ENCODE measurements around the gene RAB40A.

Gene RAB40A, protein sequence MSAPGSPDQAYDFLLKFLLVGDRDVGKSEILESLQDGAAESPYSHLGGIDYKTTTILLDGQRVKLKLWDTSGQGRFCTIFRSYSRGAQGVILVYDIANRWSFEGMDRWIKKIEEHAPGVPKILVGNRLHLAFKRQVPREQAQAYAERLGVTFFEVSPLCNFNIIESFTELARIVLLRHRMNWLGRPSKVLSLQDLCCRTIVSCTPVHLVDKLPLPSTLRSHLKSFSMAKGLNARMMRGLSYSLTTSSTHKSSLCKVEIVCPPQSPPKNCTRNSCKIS

DNA sequence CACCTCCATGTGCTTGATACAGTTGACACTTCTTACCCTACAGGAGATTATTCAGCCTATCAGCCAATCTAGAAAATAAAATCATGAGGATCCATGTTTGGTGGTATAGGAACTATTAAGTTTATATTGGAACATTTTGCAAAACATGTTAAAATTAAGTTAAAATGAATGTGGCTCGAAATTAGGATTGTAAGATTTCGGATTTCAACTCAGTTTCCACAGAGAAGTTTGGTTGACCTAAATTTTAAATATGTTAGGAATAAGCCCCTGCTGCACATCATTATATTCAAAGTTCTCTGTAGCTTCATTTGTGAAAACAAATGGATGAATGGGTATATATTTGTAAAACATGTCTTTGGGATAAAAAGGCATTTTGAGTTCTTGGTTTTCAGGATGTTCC is at the start of gene RAB40A:
TSS of gene RAB40A (minus strand) at position 101 of the 400 bp plus-strand sequence. CDS start 18,733 bp downstream, outside the sequence.
- no peak for DNase-seq

DNA sequence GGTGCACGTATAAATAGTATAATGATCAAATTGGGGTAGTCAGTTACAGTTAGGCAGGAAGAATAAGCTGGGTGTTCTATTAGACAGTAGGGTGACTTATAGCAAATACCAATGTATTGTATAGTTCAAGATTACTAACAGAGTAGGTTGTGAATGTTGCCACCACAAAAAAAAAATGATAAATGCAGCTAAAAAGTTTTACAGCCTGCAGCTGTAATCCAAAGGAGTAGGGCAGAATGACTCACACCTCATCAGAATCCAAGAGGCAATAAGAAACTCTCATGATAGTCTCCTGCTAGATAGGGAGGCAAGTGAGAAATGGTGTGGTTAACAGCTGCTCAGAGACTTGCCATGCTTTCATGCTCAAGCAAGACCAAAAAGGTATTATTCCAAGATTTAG is 46.5 kb upstream of the RAB40A start:
- DNase-seq: no peak

DNA sequence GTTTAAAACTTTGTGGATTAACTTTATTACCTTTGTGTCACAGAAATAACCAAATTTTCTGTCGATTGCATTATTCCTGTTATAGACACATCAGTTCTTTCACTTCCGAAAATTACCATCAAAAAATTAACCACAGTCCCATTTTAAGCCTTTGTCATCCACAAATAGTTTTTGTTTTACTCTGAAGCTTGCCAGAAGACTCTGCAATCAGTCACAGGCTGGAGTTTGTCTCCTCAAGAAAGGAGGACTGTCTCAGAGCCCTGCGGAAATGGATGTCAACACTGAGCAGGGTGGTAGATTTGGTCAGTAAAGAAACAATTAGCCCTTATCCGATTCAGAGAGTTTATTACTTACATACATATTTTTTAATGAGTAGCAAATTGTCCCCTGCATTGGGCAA is 45.9 kb upstream of the RAB40A start:
- no peak for DNase-seq

DNA sequence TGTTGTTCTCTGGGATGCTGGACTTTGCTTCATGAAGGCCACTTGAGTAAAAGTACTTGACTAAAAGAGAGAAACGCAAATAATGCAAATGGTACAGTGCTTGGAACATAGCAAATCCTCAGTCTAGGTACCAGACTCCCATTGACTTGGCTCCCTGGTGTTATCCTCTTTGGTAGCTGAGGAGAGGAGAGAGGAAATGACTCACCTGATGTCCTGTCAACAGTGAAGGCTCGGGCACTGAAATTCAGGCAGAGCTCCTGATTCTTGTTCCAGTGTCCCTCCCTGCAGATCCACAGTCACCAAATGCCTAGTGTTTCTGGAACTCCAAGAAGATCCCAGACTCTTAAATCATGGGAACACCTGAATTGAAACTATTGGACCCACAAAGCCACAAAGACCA is 43.5 kb upstream of the RAB40A start:
- no peak for DNase-seq

DNA sequence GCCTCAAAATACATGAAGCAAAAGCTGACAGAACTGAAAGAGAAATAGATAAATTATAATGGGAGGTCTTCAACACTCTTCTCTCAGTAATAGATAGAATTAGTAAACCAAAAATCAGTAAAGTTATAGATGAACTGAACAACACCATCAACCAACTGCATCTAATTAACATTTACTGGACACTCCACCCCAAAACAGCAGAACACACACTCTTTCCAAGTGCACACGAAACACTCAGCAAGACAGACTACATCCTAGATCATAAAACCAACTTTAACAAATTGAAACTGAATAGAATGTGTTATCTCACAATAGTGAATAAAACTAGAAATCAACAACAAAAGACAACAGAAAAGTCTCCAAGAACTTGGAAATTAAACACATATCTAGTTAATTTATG is 41.0 kb upstream of the RAB40A start:
- DNase-seq: no peak

DNA sequence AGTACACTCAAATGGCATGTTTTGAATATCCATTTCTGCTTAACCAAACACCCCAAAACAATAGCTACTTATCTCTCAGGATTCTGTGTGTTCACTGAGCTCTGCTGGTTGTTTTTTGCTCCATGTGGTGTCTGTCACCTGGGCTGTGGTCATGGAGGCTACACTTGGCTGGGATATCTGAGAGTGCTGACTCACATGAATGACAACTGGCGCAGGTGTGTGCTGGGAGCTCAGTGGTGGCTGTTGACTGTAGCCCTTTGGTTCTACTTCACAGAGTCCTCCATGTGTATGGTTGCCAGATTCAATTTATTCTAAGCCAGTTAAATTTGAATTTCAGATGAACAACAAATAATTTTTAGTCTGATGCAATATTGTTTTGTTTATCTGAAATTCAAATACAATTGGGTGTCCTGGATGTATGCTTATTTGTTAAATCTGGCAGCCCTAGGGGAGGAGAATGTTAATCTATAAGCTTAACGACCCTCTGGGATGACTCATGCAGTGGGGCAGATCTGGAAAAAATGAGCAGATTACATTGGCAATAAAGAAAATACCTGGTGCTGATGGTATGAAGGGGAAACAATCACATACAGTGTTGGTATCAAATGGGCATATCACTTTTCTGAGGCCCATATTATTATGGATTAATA is 37.8 kb upstream of the RAB40A start:
- no peak for DNase-seq

DNA sequence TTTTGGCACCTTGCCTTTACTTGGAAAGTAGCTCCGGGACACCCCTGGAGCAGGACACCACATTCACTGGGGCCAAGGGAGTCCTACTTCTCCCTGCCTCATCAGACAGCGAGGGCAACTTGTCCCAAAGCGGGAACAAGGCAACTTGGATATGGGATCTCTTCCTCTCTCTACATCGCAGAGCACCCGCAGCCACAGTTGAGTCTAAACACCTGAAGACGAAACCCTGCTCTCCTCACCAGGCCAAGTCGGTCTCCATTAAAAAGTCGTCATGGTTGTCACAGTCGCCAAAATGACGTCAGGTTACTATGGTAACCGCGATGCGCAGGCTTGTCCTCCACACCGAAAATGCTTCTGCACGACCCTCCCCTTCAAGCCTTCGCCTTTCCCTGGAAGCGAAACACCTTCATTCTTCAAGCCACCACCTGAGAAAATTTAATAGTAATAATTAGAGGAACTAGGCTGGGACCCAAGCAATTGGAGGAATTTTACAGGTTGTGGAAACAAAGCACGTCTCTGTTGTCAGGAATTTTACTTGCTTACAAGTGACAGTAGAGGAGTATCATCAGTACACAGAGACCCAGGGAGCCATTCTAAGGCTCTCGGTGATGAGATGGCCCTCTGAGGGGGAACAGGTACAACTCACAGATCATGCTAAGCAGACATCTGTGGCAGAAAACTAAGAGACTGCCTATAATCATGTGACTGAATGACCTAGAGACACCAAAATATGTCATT is 35.6 kb upstream of the RAB40A start:
- DNase-seq: no peak

DNA sequence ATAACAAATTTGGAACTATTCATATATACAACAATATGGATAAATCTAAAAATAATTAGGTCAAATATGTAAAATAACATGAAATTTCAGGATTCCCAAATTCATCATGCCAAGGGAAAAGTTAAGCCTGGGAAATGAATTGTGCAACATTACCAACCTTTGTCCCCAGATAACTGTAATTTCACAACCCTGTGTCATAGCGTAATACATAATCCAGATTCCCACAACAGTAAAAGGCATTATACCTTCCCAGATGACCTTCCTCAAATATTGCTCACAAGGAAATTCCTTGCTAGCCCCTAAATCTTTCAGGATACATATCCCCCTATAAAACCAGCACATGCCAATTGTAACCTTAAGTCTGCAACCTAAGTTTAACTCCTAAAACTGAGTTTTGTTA is 32.9 kb upstream of the RAB40A start:
- no peak for DNase-seq

DNA sequence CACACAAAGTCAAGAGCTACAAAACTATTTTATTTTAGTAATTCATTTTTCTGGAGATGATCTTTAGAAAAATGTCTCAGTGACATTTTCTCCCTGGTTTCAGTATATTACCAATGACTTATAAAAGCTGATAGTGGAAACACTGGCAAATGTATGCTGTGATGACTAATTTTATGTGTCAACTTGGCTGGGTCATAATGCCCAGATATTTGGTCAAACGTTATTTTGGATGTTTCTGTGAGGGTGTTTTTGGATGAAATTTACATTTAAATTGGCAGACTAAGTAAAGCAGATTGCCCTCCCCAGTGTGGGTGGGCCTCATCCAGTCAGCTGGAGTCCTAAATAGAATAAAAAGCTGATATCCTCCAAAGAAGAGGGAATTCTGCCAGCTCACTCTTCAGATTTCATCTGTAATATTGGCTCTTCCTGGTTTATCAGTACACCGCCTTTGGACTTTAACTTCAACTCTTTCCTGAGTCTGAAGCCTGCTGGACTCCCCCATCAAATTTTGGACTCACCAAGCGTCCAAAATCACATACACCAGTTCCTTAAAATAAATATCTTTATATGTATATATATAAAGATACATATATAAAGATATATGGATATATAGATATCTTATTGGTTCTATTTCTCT is 31.2 kb upstream of the RAB40A start:
- DNase-seq: no peak

DNA sequence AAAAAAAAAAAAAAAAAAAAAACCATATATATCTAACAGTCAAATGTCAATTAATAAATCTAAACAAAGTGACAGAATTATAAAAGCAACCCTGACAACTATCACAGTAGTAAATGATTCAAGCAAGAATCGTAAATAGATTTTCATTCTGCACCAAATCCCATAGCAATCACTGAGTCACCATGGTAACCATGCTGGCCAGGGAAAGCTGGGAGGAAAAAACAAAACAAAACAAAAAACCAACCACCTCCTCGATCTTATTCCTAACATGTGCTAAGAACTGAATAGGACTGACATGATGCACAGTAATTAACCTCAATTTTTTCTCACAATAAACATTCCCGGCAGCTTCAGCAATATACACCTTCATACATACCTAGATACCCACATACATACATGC is 30.6 kb upstream of the RAB40A start:
- DNase-seq: no peak

DNA sequence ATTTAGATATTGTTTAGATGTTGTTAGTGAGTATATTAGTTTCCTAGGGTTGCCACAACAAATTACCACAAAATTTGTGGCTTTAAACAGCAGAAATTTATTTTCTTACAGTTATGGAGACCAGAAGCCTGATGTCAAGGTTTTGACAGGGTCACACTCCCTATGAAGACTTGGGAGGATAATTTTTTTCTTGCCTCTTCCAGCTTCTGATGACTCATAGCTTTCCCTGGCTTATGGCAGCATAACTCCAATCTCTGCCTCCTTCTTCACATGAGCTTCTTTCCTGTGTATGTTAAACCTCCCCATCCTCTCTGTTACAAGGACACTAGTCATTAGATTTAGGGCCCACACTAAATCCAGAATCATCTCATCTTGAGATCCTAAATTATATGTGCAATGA is 20.9 kb upstream of the RAB40A start:
- no peak for DNase-seq

DNA sequence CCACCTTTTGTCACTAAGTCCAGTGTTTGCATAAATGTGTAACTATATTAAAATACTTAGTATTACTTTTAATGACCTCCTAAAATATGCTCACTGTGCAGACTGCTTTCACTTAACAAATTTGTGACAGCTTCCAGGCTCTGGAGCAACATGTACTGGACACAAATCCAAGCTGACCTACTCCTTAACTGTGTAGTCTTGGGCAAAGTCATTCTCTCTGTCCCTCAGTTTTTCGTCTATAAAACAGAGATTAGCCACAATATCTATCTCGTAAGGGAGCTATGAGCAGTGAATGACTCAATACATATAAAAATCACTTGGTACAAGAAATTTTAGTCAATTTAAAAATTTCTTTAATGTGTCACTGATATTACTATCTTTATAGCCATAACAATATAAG is 20.4 kb upstream of the RAB40A start:
- DNase-seq: no peak

DNA sequence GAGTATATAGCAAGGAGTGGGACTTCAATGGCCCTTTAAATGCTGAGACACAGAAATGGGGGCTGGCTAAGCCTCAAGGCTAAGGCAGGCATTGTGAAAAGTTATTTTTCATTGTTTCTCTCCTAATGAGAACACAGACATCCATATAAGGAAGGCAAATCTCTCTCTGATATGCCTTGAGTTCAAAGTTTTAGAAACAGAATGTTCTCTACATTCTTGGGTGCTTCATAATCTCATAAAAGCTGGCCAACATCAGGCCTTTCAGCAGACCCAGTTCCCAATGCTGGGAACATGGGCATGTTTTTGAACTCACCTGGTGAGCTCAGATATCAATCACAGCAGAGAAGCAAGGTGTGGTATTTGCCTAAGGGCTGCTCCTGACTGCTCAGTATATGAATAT is 19.4 kb upstream of the RAB40A start:
- DNase-seq: no peak

DNA sequence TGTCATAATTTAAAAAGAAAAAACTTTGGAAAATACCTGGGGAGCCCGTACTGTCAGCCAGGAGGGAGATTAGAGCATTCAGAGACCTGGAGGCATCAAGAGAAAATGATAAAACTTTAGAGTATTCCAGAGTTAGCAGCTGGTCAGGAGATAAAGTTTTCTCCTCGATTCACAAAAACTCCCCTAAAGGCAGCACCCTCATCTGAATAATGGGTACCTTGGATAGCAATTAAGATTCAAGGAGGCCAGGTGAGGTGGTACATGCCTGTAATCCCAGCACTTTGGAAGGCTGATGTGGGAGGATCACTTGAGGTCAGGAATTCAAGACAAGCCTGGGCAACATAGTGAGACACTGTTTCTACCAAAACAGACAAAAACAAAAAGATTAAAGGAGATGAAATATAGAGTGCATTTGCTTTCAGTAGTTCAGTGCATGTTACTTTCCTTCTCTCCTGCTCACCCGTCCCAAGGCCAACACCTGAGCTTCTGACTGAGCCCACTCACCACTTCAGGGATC is 18.6 kb upstream of the RAB40A start:
- no peak for DNase-seq

DNA sequence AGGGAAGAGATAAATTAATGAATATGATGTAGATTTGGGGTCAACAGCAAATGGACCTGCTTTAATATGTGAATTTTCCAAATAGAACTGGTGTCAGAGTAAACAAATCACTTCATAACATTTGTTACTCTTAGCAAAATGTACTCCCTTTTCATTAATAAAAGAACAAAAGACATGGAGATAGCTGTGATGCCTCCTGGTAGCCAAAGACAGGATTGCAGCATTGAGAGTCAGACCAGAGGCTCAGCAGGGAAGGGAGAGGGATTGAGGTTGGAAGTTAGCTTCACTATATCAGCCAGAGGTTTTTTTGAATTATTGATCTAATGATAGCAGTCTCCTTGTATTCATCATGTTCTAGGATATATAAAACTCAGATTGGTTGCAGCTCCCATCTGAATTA is 17.4 kb upstream of the RAB40A start:
- DNase-seq: no peak

DNA sequence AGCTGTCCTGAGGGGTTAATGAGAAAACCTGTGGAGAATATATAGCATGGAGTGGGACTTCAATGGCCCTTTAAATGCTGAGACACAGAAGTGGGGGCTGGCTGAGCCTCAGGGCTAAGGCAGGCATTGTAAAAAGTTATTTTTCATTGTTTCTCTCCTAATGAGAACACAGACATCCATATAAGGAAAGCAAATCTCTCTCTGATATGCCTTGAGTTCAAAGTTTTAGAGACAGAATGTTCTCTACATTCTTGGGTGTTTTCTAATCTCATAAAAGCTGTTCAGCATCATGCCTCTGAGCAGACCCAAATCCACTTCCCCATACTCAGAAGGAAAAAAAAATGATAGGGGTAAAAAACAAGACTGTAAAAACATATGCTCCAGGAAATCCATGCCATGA is 16.8 kb upstream of the RAB40A start:
- no peak for DNase-seq

DNA sequence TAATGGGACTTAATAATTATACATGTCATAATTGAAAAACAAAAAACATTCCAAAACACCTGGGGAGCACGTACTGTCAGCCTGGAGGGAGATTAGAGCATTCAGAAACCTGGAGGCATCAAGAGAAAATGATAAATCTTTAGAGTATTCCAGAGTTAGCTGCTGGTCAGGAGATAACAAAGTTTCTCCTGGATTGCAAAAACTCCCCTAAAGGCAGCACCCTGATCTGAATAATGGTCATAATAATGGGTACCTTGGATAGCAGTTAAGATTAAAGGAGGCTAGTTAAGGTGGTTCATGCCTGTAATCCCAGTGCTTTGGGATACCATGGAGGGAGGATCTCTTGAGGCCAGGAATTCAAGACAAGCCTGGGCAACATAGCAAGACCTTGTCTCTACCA is 15.9 kb upstream of the RAB40A start:
- no peak for DNase-seq

DNA sequence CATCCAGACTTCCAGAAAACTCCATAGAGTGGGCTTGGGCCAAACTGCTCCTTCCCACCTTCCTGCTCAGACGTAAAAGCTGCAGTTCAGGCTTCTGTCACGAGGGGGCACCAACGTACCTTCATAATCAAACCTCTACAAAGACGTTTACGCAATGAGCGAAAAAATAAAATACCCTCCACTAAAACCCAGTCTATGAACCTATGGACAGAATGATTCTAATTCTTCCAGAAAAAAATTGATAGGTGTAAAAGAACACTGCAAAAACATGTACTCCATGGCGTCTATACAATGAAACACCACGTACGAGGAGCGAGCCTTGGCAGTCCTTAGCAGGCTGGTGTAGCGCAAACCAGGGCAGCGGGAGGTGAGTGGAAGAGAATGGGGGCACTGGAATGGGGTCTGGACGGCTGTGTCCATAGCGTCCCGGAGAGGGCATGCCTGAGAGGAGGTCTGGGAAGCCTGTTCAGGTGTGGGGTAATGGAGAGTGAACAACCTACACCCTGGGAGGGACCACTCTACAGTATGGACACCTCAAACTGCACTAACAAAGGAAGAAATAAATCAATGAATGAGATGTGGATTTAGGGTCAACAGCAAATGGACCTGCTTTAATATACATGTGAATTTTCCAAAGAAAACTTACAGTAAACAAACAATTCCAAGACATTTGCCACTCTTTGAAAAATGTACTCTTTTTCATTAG is 14.4 kb upstream of the RAB40A start:
- DNase-seq: peak; percentile 37

DNA sequence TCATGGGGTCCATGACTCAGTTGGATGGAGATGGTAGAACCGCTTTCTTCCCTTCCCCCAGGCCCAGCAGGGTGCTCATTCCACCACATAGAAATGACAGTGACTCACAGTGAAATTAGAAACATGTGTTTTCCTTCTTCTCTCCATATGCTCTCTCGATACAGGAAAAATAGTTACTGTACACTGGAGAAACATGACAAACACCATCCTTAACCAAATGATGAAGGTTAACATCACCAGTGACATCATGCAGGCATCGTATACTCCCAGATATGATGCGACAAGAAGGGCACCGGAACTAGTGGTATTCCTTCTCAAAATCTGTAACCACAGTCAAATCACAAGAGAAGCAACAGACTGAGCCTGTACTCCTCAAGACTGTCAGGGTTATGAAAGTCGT is 11.7 kb upstream of the RAB40A start:
- DNase-seq: no peak

DNA sequence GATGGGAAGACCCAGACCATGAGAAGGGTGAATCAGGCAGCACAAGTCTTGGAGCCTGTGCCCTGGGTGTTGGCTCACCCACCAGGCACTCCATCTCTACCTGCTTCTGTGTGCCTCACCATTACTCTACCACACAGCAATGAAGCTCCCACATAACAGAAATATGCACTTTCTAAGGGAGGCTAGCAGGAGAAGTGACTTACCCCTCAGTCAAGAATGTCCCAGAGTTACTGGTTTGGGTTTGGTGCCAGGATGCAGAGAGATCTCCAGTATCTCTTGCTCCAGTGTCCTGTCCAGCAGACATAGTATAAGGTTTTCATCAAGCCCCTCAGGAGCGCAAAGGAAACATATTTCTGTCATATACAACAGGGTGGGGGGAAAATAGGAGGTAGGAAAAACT is 11.3 kb upstream of the RAB40A start:
- DNase-seq: no peak

DNA sequence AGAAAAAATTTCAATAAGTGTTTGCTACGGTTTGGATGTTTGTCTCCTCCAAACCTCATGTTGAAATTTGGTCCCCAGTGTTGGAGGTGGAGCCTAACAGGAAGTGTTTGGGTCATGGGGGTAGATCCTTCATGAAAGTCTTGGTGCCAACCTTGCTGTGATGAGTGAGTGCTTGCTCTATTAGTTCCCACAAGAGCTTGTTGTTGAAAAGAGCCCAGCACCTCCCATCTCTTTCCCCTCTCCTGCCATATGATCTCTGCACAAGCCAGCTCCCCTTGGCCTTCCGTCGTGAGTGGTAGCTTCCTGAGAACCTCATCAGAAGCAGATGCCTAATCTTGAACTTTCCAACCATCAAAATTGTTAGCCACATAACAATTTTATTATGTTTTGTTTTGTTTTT is 10.3 kb upstream of the RAB40A start:
- no peak for DNase-seq

DNA sequence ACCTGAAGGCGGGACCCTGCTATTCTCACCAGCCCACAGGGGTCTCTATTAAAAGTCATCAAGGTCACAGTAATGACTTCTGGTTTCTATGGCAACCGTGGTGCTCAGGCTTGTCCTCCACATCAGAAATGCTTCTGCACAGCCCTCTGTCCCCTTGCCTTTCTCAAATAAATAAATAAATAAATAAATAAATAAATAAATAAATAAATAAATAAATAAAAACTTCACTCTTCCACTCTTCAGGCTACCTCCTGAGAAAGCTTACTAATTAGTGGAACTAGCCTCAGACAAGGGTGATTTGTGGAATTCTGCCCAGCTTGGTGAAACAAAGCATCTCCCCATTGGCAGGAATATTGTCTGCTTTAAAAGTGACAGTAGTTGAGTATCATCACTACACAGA is 5.5 kb upstream of the RAB40A start:
- DNase-seq: no peak

DNA sequence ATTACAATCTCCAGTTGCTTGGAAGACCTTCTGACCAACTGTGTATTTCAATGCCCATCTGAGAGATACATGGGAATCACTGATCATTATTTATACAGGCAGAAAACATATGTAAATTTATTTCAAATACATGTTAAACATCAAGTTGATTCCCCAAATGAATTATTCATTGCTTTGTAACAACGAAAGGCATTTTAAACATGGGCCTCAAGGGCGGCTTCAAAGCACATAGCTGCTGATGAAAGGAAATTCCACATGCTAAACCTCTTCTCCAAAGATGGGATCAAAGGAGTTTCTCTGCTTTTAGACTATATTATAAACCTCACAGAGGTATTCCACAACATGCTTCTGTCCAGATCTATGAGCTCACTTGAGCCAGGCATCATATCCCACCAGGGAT is 4.3 kb upstream of the RAB40A start:
- no peak for DNase-seq

Measured in kidney glomerular epithelial cell (primary cell).